GM19463 (cell line): ENCODE measurements around the gene LARGE1.

Experiments
- ATAC-seq: cut with Tn5 transposase; IDR thresholded peaks from one replicate; pipeline ENCODE4 v1.9.1; 2021; ENCODE audit warnings: mild to moderate bottlenecking, moderate library complexity; ENCODE audit not compliant: unreplicated experiment

LARGE1 gene

GRCh38 chr22:33535937-33536875 lies 384.1 kb downstream of the LARGE1 start:
- no peak for ATAC-seq

DNA sequence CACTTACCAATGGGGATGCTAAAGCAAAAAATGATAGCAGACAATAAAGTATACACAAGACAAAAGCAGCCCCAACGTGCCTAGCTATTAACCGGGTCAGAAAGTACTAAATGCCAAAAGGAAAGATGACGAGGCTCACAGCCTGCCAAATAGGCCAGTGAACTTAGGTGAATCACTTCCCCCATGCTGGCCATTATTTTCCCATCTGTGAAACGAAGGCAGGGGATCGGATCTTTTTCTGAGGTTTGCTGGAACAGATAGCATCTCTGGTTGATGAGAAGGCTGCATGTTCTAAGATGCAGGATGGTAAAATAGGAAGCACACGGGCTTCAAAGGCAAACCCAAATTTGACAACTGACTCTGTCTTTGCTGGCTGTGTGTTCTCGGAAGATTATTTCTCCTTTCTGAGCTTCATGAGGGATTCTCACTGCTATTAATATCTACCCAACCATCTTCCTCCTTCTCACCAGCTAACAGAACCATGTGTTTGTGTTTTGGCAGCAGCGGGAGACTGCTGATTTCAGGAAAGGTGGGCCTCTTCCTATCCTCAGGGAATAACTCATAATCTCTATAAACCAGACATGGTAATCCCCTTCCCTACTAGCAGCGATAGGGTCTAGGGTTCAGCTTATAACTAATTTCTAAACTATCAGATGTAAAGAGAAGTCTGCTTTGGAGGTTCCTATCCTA lies 390.7 kb downstream of the LARGE1 start:
- no peak for ATAC-seq

DNA sequence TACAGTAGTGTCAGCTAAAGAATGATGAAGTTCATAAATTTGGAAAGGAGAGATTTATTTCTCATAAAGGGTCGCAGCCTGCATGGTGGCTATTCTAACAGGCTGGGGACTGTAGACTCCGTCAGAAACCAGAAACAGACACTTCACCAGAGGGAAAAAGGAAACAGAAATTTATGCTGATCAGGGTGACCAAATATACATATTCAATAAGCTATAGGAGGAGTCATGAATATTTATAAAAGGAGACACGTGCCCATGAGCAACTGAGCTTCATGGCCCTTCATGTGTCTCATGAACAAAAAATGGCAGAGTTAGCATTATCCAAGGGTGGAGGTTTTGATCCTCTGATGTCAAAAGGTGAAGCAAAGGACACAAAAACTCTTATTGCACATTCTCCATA lies 392.1 kb downstream of the LARGE1 start:
- ATAC-seq = no peak

GRCh38 chr22:33526434-33527107 lies 393.7 kb downstream of the LARGE1 start:
- no peak for ATAC-seq

- no peak for ATAC-seq
Observed at GRCh38 chr22:33524511-33525260, 395.6 kb downstream of the LARGE1 start.

DNA sequence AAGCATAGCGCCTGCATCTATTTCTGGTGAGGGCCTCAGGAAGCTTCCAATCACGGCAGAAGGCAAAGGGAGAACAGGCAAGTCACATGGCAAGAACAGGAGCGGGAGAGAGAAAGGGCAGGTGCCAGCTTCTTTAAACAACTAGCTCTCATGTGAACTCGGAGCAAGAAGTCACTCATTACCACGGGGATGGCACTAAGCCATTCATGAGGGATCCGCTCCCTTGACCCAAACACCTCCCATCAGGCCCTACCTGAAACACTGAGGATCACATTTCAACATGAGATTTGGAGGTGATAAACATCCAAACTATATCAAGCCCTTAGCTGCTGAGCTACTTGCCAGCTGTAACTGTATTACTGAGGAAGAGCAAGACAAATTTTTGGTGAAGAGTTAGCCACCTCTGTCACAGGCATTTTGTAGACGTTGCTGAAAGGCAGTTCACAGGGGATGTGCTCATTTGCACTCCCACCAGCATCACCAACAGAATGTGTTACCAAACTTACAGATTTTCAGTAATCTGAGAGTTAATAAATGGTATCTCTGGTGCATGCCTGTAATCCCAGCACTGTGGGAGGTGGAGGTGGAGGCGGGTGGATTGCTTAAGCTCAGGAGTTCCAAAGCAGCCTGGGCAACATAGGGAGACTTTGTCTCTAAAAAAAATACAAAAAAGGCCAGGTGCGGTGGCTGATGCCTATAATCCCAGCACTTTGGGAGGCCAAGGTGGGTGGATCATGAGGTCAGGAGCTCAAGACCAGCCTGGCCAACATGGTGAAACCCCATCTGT lies 398.2 kb downstream of the LARGE1 start:
- no peak for ATAC-seq

DNA sequence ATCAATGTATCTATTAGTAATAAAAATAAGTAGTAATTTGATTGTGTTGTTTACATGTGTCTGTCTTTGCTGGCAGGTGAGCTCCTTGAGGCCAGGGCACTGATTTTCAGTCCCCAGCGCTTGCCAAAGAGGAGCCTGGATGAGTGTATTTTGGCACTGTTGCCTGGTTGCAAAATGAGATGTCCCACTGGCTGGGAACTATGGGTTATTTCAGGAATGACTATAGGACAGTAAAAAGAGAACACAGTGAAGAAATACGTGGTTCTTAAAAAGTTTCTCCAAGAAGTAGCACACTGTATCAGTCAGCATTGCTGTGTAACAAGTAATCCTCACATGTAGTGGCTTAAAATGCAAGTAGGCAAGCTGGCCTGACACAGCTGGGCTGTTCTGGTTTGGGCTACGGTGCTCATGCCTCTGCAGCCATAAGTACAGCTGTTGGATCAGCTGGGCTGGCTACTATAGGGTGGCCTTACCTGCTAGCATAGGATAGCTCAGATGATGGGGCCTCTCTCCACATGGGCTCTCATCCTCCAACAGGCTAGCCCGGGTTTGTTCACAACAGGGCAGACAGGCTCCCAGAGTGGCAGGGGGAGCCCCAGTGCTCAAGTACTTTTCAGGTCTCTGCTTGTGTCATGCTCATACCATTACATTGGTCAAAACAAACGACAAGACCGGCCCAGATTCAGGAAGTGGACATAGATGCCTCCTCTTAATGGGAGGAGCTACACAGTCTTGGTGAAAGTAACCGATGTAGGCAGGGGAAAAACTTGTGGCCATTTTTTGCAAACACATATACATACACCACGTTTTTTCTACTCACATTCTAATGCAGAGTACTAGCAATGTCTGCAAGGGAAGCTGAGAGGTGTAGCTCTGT lies 399.1 kb downstream of the LARGE1 start:
- no peak for ATAC-seq

GRCh38 chr22:33519974-33520903 lies 400.0 kb downstream of the LARGE1 start:
- no peak for ATAC-seq

DNA sequence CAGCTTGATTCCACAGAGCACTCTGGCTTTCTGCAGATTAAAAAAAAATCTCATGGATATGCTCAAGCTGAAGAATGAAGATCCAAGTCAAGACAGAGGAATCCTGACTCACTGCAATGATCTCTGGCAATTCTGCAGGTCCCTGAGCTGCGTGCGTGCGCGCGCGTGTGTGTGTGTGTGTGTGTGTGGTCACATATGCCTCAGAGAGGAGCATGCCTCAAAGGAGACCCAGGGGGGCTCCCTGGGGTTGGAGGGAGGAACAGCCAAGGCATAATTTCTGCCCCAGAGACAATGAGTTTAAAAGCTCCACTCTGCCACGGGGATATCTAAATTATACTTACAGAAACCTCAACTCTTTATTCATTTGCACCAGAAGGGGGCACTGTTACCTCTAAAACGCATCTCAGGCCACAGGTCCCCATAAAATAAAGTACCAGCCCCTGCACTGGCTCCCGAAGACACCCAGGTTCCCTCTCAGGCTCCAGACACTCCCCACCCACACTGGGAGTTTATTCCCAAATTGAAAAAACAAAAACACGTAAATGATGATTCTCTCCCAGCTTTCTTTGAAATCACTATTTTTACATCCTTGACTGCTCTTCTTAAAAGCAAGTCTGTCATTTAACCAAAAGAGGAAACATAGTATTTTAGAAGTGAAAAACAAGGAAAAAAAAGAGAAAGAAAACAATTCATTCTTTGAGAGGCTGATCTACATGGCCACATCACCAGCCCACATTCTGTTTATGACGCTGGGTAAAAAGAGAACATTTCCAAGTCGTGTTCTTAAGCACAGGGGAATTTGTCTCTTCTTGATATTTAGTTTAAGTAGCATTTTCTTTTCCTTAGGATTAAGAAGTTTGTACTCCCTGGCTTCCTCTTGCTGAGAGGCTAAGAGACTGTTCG lies 401.0 kb downstream of the LARGE1 start:
- ATAC-seq = no peak

GRCh38 chr22:33518405-33518804 lies 401.9 kb downstream of the LARGE1 start:
- ATAC-seq = no peak

DNA sequence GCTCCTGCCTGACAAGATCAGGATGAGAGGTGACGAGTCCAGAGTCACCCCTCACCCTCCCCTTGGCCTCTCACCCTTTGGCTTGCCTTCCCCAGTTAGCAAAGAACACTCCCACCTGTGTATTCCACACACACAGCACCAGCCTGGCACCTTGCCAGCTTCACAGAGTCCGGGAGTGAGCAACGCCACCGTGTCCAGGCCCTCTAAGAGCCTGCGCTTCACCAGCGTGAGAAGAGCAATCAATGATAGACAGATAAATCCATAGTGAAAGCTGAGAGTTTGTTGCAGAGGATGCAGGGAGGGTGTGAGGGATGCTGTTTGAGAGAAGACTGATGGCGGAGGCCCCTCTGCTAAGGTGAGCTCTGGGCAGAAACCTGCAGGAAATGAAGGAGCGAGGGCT lies 404.5 kb downstream of the LARGE1 start:
- no peak for ATAC-seq

- no peak for ATAC-seq
Observed at GRCh38 chr22:33513388-33514338, 406.6 kb downstream of the LARGE1 start.

DNA sequence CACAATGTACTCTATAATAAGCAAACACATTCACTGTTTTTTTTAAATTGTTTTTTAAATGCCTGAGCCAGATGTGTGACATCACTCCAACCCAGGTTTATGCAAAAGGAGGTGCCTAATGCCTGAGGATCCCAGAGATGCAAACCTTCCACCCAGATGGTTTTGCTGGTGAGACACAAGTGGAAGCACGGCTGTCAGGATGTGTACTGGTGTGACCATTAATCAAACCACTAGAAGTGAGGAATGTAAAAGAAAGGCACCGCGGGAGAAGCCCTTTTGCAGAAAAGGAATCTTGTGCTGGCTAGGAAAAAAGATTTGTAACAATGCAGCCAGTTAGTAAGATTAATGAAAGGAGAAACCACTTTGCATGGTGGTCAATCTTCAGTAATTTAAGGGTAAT lies 407.4 kb downstream of the LARGE1 start:
- no peak for ATAC-seq

DNA sequence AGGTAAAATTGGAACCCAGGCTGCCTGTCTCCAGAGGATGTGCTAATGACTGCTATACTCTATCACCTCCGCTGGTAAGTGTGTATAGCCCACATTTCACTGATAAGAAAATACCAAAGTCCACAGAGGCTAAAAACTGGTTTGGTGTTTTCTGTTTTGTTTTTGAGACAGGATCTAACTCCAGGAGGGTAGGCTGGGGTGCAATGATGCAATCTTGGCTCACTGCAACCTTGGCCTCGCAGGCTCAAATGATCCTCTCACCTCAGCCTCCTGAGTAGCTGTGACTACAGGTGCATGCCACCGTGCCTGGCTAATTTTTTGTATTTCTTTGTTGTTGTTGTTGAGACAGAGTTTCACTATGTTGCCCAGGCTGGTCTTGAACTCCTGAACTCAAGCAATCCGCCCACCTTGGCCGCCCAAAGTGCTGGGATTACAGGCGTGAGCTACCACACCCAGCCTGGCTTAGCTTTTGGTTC lies 409.8 kb downstream of the LARGE1 start:
- no peak for ATAC-seq

GRCh38 chr22:33504941-33505625 lies 415.2 kb downstream of the LARGE1 start:
- no peak for ATAC-seq
